ENCODE results near the gene ABR.

DNA sequence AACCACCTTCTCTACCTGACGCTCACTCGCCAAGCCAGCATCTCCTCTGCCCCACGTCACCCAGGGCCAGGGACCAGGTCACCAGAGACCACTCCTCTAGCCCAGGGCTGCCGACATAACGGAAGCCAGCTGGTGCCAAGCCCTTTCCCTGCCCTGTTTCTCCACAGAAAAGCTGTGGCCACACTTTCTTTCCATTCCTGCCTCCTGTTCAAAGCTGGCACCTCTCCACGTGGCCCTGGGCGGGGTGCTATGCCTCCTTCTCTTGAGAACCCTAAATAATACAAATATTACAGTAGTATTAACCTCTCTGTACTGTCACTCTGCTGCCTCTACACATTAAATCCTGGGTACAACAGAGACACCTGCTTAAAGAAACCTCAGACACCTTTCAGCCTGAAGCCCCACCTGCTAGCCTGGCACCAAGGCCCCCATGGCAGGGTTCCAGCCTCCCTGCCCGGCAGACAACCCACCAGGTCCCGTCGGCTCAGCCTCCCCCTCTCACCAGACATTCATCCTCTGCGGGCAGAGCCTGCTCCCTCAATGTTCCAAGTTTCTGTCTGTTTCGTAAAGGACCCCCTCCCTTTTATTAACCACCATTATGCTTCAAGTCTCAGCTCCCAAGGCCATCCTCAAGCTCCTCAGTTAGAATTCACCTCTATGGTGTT is 120.5 kb downstream of the ABR start:
- TF ChIP-seq, protein P1, sequence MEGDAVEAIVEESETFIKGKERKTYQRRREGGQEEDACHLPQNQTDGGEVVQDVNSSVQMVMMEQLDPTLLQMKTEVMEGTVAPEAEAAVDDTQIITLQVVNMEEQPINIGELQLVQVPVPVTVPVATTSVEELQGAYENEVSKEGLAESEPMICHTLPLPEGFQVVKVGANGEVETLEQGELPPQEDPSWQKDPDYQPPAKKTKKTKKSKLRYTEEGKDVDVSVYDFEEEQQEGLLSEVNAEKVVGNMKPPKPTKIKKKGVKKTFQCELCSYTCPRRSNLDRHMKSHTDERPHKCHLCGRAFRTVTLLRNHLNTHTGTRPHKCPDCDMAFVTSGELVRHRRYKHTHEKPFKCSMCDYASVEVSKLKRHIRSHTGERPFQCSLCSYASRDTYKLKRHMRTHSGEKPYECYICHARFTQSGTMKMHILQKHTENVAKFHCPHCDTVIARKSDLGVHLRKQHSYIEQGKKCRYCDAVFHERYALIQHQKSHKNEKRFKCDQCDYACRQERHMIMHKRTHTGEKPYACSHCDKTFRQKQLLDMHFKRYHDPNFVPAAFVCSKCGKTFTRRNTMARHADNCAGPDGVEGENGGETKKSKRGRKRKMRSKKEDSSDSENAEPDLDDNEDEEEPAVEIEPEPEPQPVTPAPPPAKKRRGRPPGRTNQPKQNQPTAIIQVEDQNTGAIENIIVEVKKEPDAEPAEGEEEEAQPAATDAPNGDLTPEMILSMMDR (IDR thresholded peaks at IDR 0.05), result no peak
- TF ChIP-seq, protein P2, sequence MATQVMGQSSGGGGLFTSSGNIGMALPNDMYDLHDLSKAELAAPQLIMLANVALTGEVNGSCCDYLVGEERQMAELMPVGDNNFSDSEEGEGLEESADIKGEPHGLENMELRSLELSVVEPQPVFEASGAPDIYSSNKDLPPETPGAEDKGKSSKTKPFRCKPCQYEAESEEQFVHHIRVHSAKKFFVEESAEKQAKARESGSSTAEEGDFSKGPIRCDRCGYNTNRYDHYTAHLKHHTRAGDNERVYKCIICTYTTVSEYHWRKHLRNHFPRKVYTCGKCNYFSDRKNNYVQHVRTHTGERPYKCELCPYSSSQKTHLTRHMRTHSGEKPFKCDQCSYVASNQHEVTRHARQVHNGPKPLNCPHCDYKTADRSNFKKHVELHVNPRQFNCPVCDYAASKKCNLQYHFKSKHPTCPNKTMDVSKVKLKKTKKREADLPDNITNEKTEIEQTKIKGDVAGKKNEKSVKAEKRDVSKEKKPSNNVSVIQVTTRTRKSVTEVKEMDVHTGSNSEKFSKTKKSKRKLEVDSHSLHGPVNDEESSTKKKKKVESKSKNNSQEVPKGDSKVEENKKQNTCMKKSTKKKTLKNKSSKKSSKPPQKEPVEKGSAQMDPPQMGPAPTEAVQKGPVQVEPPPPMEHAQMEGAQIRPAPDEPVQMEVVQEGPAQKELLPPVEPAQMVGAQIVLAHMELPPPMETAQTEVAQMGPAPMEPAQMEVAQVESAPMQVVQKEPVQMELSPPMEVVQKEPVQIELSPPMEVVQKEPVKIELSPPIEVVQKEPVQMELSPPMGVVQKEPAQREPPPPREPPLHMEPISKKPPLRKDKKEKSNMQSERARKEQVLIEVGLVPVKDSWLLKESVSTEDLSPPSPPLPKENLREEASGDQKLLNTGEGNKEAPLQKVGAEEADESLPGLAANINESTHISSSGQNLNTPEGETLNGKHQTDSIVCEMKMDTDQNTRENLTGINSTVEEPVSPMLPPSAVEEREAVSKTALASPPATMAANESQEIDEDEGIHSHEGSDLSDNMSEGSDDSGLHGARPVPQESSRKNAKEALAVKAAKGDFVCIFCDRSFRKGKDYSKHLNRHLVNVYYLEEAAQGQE (IDR thresholded peaks at IDR 0.05; ENCODE audit: insufficient read depth in 1 of 2, low read depth in 2 of 2, low read length in 1 of 2), result no peak
- no peak for TF ChIP-seq SIN3A (IDR thresholded peaks at IDR 0.05; ENCODE audit: borderline replicate concordance, insufficient read depth, low read depth, low read length)
